HG02884 (cell line): Measurements from ENCODE around the gene FHDC1.

Experiments
- ATAC-seq: cut with Tn5 transposase; IDR thresholded peaks from one replicate; pipeline ENCODE4 v1.9.1; 2021; ENCODE audit warnings: mild to moderate bottlenecking, moderate library complexity; ENCODE audit not compliant: unreplicated experiment

The FHDC1 gene

DNA sequence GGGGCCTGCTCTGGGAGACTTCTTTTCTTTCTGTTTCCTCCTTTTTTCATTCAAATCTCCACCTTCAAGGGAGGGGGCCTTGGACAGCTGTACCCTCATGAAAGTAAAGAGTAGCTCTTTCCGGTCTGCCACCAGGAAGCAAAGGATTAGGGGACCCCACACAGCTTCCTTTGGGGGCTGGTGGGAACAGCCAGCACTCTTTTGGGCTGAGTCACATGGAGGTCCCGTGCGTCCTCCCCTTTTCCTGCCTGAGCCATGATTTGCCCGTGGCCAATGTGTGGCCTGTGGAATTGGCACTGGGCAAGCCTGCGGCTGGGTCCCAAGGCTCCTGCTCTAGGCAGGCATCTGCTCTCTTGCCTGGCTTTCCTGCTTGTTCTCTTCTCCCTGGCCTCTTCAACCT, 65.5 kb downstream of the FHDC1 start:
- no peak for ATAC-seq

DNA sequence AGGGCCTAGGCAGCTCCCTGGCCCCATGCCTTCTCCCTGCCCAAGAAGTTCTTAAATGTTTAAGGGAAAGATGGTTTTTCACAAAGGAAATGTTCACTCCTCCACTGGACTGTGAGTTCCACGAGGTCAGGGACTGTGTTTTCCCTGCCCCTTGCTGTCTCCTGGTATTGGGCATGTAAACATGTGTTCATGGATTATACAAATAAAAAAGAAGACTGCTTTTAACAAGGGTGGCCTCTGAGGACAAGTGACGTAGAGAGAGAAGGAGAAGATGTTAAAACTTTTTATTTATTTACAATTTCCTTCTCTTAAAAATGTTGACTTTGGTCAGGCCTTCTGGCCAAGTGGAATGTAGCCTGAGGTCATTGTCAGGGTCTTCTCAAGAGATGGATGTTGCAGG, 66.0 kb downstream of the FHDC1 start:
- ATAC-seq: no peak

- no peak for ATAC-seq
These were observed 68.1 kb downstream of the FHDC1 start for GRCh38 chr4:153004081-153004850.

GRCh38 chr4:153005899-153006381, 69.8 kb downstream of the FHDC1 start:
- ATAC-seq: no peak

DNA sequence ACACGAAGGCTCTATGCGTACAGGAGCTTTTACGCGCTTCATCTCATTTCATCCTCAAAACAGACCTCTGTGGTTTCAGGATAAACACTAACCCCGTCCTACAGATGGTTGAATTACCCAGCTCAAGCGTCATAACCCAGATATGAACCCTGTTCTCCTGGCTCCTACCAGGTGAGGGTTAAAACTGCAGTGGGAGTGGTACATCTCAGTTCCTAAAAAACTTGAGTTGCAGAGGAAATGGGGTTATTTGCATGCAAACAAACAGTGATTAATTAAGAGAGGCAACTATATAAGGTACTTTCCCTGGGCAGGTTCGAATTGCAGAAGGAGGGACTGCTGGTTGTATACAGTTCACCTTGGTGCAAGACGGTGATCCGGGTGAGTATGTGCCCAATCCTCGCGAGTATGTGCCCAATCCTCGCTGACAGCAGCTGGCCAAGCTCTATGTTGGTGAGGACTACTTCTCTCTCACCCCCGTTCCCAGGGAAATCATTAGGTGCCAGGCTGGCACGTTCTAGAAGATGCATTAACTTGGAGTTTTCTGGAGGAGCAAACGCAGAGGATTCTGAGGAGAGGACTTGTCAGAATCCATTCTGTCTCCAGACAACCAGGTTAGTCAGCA, 72.6 kb downstream of the FHDC1 start:
- peak; percentile 64 for ATAC-seq

GRCh38 chr4:153010146-153010545, 74.0 kb downstream of the FHDC1 start:
- ATAC-seq: no peak

DNA sequence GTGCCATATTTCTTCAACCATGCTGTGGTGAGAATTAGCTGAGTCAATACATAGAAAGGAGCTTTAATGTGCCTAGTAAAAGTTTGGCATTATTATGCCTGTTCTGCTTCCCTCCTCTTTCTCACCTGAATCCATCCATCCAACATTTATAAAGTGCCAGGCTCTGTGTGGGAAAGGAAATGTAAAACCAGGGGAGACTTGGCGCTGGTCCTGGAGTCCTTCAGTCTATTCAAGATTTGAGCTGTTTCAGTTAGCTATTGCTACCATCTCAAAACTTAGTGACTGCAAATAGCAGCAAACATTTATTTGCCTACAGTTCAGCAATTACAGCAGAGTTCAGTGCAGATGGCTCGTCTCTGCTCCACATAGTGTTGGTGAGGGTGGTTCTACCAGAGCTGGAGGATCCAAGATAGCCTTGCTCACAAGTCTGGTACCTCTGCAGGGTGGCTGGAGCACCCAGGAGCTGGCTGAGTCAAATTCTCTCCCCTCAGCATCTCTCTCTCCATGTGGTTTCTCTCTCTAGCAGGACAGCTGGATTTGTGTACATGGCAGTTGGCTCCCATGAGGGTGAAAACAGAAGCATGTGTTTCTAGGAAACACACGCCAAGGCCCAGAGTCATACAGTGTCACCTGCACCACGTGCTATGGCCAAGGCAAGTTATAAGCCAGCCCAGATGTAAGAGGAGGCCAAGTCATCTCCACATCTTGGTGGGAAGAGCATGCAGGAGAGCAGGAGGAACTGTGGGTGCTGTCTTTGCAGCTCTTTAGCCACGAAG, 77.3 kb downstream of the FHDC1 start:
- no peak for ATAC-seq

GRCh38 chr4:153014460-153014859, 78.3 kb downstream of the FHDC1 start:
- ATAC-seq: no peak

DNA sequence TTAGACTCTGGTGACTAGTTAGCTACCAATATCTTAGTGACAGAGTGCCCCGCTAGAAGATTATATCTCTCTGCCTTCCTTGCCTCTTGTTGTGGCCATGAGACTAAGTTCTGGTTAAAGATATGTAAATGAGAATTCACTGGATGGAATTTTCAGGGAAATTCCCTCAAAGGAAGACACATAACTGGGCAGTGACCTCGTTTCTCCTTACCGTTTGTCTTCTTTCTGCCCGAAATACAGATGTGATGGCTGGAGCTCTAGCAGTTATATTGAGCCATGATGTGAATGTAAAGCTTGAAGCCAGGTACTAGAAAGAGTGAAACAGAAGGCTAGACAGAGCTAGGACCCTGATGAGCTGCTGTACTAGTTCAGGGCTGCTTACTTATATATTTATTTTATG, 80.5 kb downstream of the FHDC1 start:
- ATAC-seq: no peak

DNA sequence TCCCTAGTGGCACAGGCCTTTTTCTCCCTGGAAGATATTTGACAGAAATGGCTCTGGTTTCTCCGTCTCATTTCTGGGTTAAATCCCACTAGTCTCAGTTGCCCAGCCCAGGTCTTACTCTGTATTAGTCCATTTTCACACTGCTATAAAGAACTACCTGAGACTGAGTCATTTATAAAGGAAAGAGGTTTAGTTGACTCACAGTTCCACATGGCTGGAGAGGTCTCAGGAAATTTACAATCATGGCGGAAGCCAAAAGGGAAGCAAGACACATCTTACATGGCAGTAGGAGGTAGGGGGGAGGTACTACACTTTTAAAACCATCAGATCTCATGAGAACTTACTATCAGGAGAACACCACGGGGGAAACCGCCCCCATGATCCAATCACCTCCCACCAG, 81.9 kb downstream of the FHDC1 start:
- no peak for ATAC-seq

- ATAC-seq: no peak
These were observed 82.6 kb downstream of the FHDC1 start for GRCh38 chr4:153018684-153019083.

DNA sequence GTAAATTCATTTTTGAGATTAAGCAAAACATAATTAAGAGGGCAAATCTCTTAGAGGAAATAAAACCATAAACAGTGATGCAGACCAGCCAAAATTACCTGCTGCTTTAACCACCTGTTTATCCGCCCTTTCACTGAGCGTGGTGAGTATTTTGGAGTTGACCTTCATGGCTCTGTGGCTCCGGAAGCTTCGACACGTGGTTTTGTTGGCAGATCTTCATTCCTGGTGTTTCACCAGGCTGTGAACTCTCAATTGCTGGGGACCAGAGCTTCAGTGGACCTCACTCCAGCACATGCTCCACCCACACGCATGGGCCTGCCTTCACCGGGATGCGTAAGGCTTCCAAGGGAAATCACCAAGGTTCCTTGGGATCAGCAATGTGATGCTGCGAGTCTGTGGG, 83.8 kb downstream of the FHDC1 start:
- no peak for ATAC-seq

DNA sequence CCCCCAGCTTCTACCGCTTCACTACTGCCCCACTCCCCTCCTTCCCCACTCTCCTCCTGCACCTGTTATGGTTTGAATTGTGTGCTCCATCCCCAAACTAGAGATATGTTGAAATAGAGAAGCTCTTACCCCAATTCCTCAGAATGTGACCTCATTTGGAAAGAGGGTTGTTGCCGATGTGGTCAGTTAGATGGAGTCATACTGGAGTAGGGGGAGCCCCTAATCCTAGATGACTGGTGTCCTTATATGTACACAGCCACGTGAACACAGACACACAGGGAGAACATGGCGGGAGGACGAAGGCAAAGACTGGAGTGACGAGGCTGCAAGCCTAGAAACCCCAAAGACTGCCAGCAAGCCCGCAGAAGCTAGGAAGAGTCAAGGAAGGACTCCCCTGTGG, 84.3 kb downstream of the FHDC1 start:
- no peak for ATAC-seq

- ATAC-seq: no peak
These were observed 85.2 kb downstream of the FHDC1 start for GRCh38 chr4:153021276-153021675.

- no peak for ATAC-seq
These were observed 86.2 kb downstream of the FHDC1 start for GRCh38 chr4:153022241-153022715.

- ATAC-seq: no peak
These were observed 87.0 kb downstream of the FHDC1 start for GRCh38 chr4:153023139-153023538.

DNA sequence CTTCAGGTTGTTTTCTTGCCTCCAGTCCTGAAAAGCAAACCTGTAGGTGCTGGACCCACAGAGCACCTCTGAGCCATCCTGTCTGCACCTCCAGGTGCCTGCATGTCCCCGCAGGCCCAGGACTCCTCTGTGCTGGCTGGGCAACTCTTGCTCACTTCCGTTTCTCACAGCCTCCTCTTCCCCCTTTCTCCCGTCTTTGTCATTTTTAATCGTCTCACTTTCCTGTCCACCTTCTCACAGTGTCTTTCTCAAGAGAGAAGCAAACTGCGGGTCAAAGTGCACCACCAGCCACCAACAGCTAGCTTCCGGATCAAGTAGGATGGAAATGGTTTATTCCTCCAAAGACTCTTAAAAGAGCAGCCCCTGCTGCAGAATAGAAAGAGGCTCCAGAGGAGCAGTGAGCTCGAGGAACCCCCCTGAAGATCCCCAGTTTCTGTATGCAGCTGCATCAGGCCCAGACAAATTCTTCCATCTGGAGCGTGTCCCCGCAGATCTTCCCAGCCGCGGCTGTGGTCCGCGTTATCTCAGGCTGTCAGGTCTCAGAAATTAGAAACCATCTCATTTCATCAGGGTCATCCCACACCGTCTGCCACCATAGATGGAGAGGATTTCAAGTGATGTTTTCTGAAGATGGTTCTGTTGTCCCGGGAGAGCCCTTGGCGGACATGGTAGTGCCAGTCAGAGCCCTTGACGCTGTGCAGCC, 87.7 kb downstream of the FHDC1 start:
- ATAC-seq: no peak

- ATAC-seq: no peak
These were observed 88.3 kb downstream of the FHDC1 start for GRCh38 chr4:153024466-153024865.

GRCh38 chr4:153025406-153025805, 89.3 kb downstream of the FHDC1 start:
- no peak for ATAC-seq

- ATAC-seq: no peak
These were observed 90.6 kb downstream of the FHDC1 start for GRCh38 chr4:153026591-153027346.
